HCT116 (cell line): Measurements from ENCODE around the gene EXOSC5. TPM values are rescaled to one million over a fixed set of nuclear protein-coding genes. Genes with fewer than 3 reads are reported as not detected.

ENCODE experiments used
- ATAC-seq: fragments of 200-7000 bp; cut with Tn5 transposase; 2 replicates; pipeline ENCODE4 v1.9.1; 2020; ENCODE audit warnings: mild to moderate bottlenecking, moderate library complexity
- BruUV-seq: library from RNA; stranded (reverse); fragments of 400-500 nt; replicated peaks from 2 replicates; lab custom pipeline; 2021; lab: Mats Ljungman, UMichigan
- CTCF ChIA-PET: fragments of 300-600 bp; sonication (Branson Sonifier 250); formaldehyde crosslinking; loops from one replicate; lab custom pipeline; 2021; ENCODE audit warnings: antibody characterized with exemption; lab: Charles Lee
- POLR2A ChIA-PET: fragments of 300-600, 350-600 bp; sonication (Branson Sonifier 250); formaldehyde crosslinking; loops from one replicate; lab custom pipeline; 2021; ENCODE audit warnings: antibody characterized with exemption; lab: Charles Lee
- RAD21 ChIA-PET, 2 experiments: fragments of 300-600 bp; sonication (Branson Sonifier 250); formaldehyde crosslinking; loops; one replicate each; lab custom pipeline; 2023; ENCODE audit warnings: low total read pairs in 2 of 2; ENCODE audit not compliant: uncharacterized antibody in 2 of 2, unreplicated experiment in 2 of 2, low non-redundant PET in 1 of 2; lab: Charles Lee
- DNase-seq: peaks from one replicate; pipeline ENCODE4 v3.0.0-alpha.2; 2010; ENCODE audit warnings: low read depth, low spot score
- H2AFZ ChIP-seq: fragments of 200-600 bp; shearing (Covaris generic), sonication (generic); 2 replicates; pipeline ENCODE4 v1.6.1; 2017; ENCODE audit warnings: low read depth, mixed run types, mixed read lengths, antibody characterized with exemption, low read length; ENCODE audit not compliant: poor library complexity, severe bottlenecking
- H3K27ac ChIP-seq: 2 replicates; pipeline ENCODE4 v1.5.1; 2012; ENCODE audit warnings: low read depth, low read length
- H3K27me3 ChIP-seq: fragments of 200-600 bp; sonication (generic); 2 replicates; pipeline ENCODE4 v1.6.1; 2016; ENCODE audit warnings: mixed run types, low read length, mixed read lengths; ENCODE audit not compliant: insufficient read depth
- H3K36me3 ChIP-seq, 2 experiments: fragments of 200-500 bp in 1 of 2; fragments of 200-600 bp in 1 of 2; sonication (Bioruptor generic) in 1 of 2; sonication (generic) in 1 of 2; 2 replicates each; pipeline versions ENCODE4 v1.5.1 to v1.6.1; 2014 to 2016; ENCODE audit warnings: low read length in 2 of 2, inconsistent platforms in 1 of 2, mixed read lengths in 1 of 2, mixed run types in 1 of 2; ENCODE audit not compliant: insufficient read depth in 2 of 2, control insufficient read depth in 1 of 2
- H3K4me1 ChIP-seq, 2 experiments: fragments of 200-600 bp in 1 of 2; sonication (generic) in 1 of 2; 2 replicates each; pipeline versions ENCODE4 v1.5.1 to v1.6.1; 2012 to 2017; ENCODE audit warnings: low read length in 2 of 2, inconsistent platforms in 1 of 2, mild to moderate bottlenecking in 1 of 2, mixed read lengths in 1 of 2, mixed run types in 1 of 2, moderate library complexity in 1 of 2; ENCODE audit not compliant: insufficient read depth in 2 of 2, control insufficient read depth in 1 of 2
- H3K4me2 ChIP-seq: fragments of 200-600 bp; sonication (generic); 2 replicates; pipeline ENCODE4 v1.6.1; 2017; ENCODE audit warnings: mixed run types, low read length, mixed read lengths
- H3K4me3 ChIP-seq, 2 experiments: fragments of 200-600 bp in 1 of 2; sonication (generic) in 1 of 2; replicated peaks in 1 of 2; 2 replicates each; pipeline ENCODE4 v1.5.1; 2011 to 2016; ENCODE audit warnings: low read length in 2 of 2, control low read depth in 1 of 2, low read depth in 1 of 2, mild to moderate bottlenecking in 1 of 2, mixed read lengths in 1 of 2, mixed run types in 1 of 2
- H3K79me2 ChIP-seq: fragments of 200-600 bp; sonication (generic); 2 replicates; pipeline ENCODE4 v1.6.1; 2017; ENCODE audit warnings: mild to moderate bottlenecking, mixed run types, low read length, moderate library complexity, mixed read lengths; ENCODE audit not compliant: insufficient read depth
- H3K9ac ChIP-seq: fragments of 200-600 bp; sonication (generic); 2 replicates; pipeline ENCODE4 v1.6.1; 2016; ENCODE audit warnings: low read length, mixed read lengths
- H3K9me2 ChIP-seq: fragments of 200-600 bp; sonication (generic), shearing (Covaris generic); 2 replicates; pipeline ENCODE4 v1.6.1; 2017; ENCODE audit warnings: mixed run types, mild to moderate bottlenecking, moderate library complexity; ENCODE audit not compliant: insufficient read depth
- H3K9me3 ChIP-seq, 2 experiments: fragments of 200-500 bp in 1 of 2; fragments of 200-600 bp in 1 of 2; sonication (Bioruptor generic) in 1 of 2; sonication (generic) in 1 of 2; 2 replicates each; pipeline ENCODE4 v1.6.1; 2014 to 2017; ENCODE audit warnings: low read length in 2 of 2, mixed read lengths in 2 of 2, inconsistent platforms in 1 of 2, low read depth in 1 of 2, mild to moderate bottlenecking in 1 of 2, mixed run types in 1 of 2, moderate library complexity in 1 of 2; ENCODE audit not compliant: control insufficient read depth in 1 of 2, insufficient read depth in 1 of 2
- H4K20me1 ChIP-seq: fragments of 200-600 bp; sonication (generic), shearing (Covaris generic); 2 replicates; pipeline ENCODE4 v1.6.1; 2017; ENCODE audit warnings: mixed run types, mild to moderate bottlenecking, moderate library complexity; ENCODE audit not compliant: insufficient read depth
- CBX3 ChIP-seq: IDR thresholded peaks from 2 replicates; pipeline ENCODE4 v1.6.1; 2012; ENCODE audit warnings: low read depth
- CEBPB ChIP-seq: IDR thresholded peaks from 2 replicates; pipeline ENCODE4 v1.6.1; 2012; ENCODE audit warnings: low read depth
- EGR1 ChIP-seq: IDR thresholded peaks from 2 replicates; pipeline ENCODE4 v1.6.1; 2012; ENCODE audit warnings: low read depth
- EZH2 ChIP-seq: fragments of 200-600 bp; sonication (generic); IDR thresholded peaks from 2 replicates; pipeline ENCODE4 v1.6.1; 2017; ENCODE audit warnings: antibody characterized with exemption, mixed run types
- EZH2phosphoT487 ChIP-seq: fragments of 200-600 bp; IDR thresholded peaks from 2 replicates; pipeline ENCODE4 v1.6.1; 2018; ENCODE audit warnings: antibody characterized with exemption, borderline replicate concordance
- JUND ChIP-seq: IDR thresholded peaks from 2 replicates; pipeline ENCODE4 v1.6.1; 2012
- POLR2A ChIP-seq: IDR thresholded peaks from 2 replicates; pipeline ENCODE4 v1.7.0; 2011; ENCODE audit warnings: borderline replicate concordance; ENCODE audit not compliant: insufficient read depth, insufficient read length; ENCODE audit errors: extremely low read depth
- RAD21 ChIP-seq: IDR thresholded peaks from 2 replicates; pipeline ENCODE4 v1.6.1; 2012; ENCODE audit warnings: low read depth, mild to moderate bottlenecking
- SIN3A ChIP-seq: IDR thresholded peaks from 2 replicates; pipeline ENCODE4 v1.6.1; 2012; ENCODE audit warnings: low read depth
- SP1 ChIP-seq: IDR thresholded peaks from 2 replicates; pipeline ENCODE4 v1.6.1; 2012; ENCODE audit warnings: low read depth
- SRF ChIP-seq: IDR thresholded peaks from 2 replicates; pipeline ENCODE4 v1.6.1; 2012; ENCODE audit warnings: low read depth
- YY1 ChIP-seq: IDR thresholded peaks from 2 replicates; pipeline ENCODE4 v1.6.1; 2011; ENCODE audit warnings: low read length, low read depth, moderate library complexity, mild to moderate bottlenecking; ENCODE audit not compliant: insufficient replicate concordance; ENCODE audit errors: extremely low read depth
- ZFX ChIP-seq: fragments of 450-650 bp; IDR thresholded peaks from 2 replicates; pipeline ENCODE4 v1.6.1; 2017
- ZNF274 ChIP-seq: fragments of 200-500 bp; sonication (Bioruptor generic); IDR thresholded peaks from 2 replicates; pipeline ENCODE4 v1.6.1; 2014; ENCODE audit warnings: mild to moderate bottlenecking, low read depth, low read length, inconsistent platforms
- intact Hi-C: fragments of 100-400 bp; cut with micrococcal nuclease; formaldehyde crosslinking; loops from 2 replicates; pipeline ENCODE4 v1.10.0; 2022
- total RNA-seq: library from RNA; stranded (reverse); gene quantifications from one replicate; pipeline ENCODE4 v1.2.1, GENCODE V29; 2021; ENCODE audit not compliant: unreplicated experiment
- TF ChIP-seq, protein P1 (sequence below): IDR thresholded peaks from 2 replicates; pipeline ENCODE4 v1.6.1; 2012; ENCODE audit warnings: low read depth
- TF ChIP-seq, protein P2 (sequence below): IDR thresholded peaks from 2 replicates; pipeline ENCODE4 v1.6.1; 2011; ENCODE audit warnings: mild to moderate bottlenecking, low read length, moderate library complexity; ENCODE audit not compliant: insufficient replicate concordance; ENCODE audit errors: extremely low read depth

Gene EXOSC5
- total RNA-seq, 1 experiment from 2014 or later = 57.5 TPM

DNA sequence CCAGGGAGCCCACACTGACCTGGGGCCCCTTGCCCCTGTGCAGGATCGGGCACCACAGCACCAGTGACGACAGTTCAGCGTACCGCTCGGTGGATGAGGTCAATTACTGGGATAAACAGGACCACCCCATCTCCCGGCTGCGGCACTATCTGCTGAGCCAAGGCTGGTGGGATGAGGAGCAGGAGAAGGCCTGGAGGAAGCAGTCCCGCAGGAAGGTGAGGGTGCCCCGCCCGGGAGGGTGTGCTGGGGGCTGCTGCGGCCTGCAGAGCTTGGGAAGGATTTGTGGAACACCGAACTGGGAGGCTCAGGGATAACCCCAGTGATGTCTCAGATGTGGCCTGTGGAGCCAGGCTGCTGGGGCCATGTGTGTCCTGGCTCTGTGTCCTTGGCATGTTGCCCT lies 25.8 kb upstream of the EXOSC5 start (continued):
- TF ChIP-seq EGR1 (no peak), RAD21 (no peak)
- TF ChIP-seq, protein P1, sequence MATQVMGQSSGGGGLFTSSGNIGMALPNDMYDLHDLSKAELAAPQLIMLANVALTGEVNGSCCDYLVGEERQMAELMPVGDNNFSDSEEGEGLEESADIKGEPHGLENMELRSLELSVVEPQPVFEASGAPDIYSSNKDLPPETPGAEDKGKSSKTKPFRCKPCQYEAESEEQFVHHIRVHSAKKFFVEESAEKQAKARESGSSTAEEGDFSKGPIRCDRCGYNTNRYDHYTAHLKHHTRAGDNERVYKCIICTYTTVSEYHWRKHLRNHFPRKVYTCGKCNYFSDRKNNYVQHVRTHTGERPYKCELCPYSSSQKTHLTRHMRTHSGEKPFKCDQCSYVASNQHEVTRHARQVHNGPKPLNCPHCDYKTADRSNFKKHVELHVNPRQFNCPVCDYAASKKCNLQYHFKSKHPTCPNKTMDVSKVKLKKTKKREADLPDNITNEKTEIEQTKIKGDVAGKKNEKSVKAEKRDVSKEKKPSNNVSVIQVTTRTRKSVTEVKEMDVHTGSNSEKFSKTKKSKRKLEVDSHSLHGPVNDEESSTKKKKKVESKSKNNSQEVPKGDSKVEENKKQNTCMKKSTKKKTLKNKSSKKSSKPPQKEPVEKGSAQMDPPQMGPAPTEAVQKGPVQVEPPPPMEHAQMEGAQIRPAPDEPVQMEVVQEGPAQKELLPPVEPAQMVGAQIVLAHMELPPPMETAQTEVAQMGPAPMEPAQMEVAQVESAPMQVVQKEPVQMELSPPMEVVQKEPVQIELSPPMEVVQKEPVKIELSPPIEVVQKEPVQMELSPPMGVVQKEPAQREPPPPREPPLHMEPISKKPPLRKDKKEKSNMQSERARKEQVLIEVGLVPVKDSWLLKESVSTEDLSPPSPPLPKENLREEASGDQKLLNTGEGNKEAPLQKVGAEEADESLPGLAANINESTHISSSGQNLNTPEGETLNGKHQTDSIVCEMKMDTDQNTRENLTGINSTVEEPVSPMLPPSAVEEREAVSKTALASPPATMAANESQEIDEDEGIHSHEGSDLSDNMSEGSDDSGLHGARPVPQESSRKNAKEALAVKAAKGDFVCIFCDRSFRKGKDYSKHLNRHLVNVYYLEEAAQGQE = no peak

DNA sequence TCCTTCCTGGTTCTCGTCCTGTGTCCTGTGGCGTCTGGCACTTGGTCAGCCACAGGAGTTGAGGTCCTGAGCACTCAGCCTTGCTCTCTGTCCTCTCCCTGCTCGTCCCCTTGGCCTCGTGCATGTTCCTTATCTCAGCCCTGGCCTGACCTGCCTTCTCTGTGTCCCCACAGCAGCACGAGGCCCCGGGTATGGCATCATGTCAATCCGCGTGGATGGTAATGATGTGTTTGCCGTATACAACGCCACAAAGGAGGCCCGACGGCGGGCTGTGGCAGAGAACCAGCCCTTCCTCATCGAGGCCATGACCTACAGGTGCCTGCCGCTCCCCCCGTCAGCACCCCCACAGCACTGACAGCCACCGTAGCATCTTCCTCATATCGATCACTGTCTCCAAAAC lies 25.3 kb upstream of the EXOSC5 start:
- Histone ChIP-seq H3K79me2 (no peaks in the 10 kb centered on the region), H3K4me3 (no peak overlapping the region), H2AFZ (no peak overlapping the region), H3K27ac (no peak overlapping the region), H3K27me3 (no peaks in the 10 kb centered on the region), H3K36me3 (peaks cover 3% of the 10 kb centered on the region in 2 experiments; a peak in 2 of 4 replicates), H3K9ac (no peak overlapping the region), H3K4me1 (peaks cover 0 to 5% of the 10 kb centered on the region in 2 experiments; a peak in 2 of 4 replicates), H3K9me3 (no peaks in the 10 kb centered on the region), H3K4me2 (no peak overlapping the region), H4K20me1 (no peaks in the 10 kb centered on the region), H3K9me2 (no peaks in the 10 kb centered on the region)
- ATAC-seq = no peak
- BruUV-seq = no TSS peak
- intact Hi-C loops = no loop called here
- TF ChIP-seq ZNF274 (no peak), EZH2 (no peak), SP1 (no peak), POLR2A (no peak), EGR1 (no peak), SIN3A (no peak), CBX3 (no peak), SRF (no peak), CEBPB (no peak), RAD21 (no peak), EZH2phosphoT487 (no peak), ZFX (no peak), YY1 (no peak), JUND (no peak)
- TF ChIP-seq, protein P1 = no peak
- TF ChIP-seq, protein P2, sequence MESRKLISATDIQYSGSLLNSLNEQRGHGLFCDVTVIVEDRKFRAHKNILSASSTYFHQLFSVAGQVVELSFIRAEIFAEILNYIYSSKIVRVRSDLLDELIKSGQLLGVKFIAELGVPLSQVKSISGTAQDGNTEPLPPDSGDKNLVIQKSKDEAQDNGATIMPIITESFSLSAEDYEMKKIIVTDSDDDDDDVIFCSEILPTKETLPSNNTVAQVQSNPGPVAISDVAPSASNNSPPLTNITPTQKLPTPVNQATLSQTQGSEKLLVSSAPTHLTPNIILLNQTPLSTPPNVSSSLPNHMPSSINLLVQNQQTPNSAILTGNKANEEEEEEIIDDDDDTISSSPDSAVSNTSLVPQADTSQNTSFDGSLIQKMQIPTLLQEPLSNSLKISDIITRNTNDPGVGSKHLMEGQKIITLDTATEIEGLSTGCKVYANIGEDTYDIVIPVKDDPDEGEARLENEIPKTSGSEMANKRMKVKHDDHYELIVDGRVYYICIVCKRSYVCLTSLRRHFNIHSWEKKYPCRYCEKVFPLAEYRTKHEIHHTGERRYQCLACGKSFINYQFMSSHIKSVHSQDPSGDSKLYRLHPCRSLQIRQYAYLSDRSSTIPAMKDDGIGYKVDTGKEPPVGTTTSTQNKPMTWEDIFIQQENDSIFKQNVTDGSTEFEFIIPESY = no peak
- ChIA-PET CTCF (no interaction called here), POLR2A (no interaction called here), RAD21 (no interaction called here)
- DNase-seq = no peak
